Natural killer cell treated with Interleukin-12 subunit alpha and Interleukin-12 subunit beta and Interleukin-15 and Interleukin-18, amount 100 ng/mL, for 72 hours (primary cell): ENCODE measurements around the gene C4B. TPM values are rescaled to one million over a fixed set of nuclear protein-coding genes. Genes with fewer than 3 reads are reported as not detected.
"Not testable (repeated sequence)": the region's sequence is repeated elsewhere in the genome, so short reads cannot be mapped to it uniquely, and the experiment has no call there.

Experiments used
- ATAC-seq, 2 donors: fragments of 150-1000 bp; cut with Tn5 transposase in 1 of 2; sonication (Bioruptor Pico), chemical (Tn5 transposase) in 1 of 2; 2 replicates each; pipeline ENCODE4 v1.10.0; 2021
- DNase-seq: peaks from one replicate; pipeline ENCODE4 v3.0.0; 2022; ENCODE audit warnings: low spot score
- H3K27ac Mint-ChIP-seq, 2 donors: 1 replicate in 1 of 2; 2 replicates in 1 of 2; pipeline ENCODE4 v1.8.0; 2022; ENCODE audit warnings: mixed read lengths in 2 of 2, mild to moderate bottlenecking in 1 of 2, moderate library complexity in 1 of 2
- H3K27me3 Mint-ChIP-seq, 2 donors: 1 replicate in 1 of 2; 2 replicates in 1 of 2; pipeline ENCODE4 v1.8.0; 2022; ENCODE audit warnings: mixed read lengths in 2 of 2
- H3K36me3 Mint-ChIP-seq: one replicate; pipeline ENCODE4 v1.8.0; 2022; ENCODE audit warnings: mixed read lengths
- H3K4me1 Mint-ChIP-seq, 2 donors: 1 replicate in 1 of 2; 2 replicates in 1 of 2; pipeline ENCODE4 v1.8.0; 2022; ENCODE audit warnings: low read depth in 2 of 2, mixed read lengths in 2 of 2, mild to moderate bottlenecking in 1 of 2
- H3K4me3 Mint-ChIP-seq: one replicate; pipeline ENCODE4 v1.8.0; 2022; ENCODE audit warnings: mixed read lengths
- H3K9me3 Mint-ChIP-seq: 2 replicates; pipeline ENCODE4 v1.8.0; 2022; ENCODE audit warnings: mixed read lengths
- total RNA-seq, 2 donors: library from RNA; stranded (reverse); gene quantifications; one replicate each; pipeline ENCODE4 v1.2.3, GENCODE V29; 2022

C4B gene
- total RNA-seq = 1 to 10 TPM; 3.4 to 5.0 TPM

- H3K4me1 Mint-ChIP-seq, DNase-seq, H3K4me3 Mint-ChIP-seq, H3K36me3 Mint-ChIP-seq, ATAC-seq, H3K27me3 Mint-ChIP-seq, H3K27ac Mint-ChIP-seq, H3K9me3 Mint-ChIP-seq: not testable (repeated sequence)
Observed at GRCh38 chr6:32014547-32014946, at the start of gene C4B. C4B (plus strand) TSS chr6:32014795; CDS start chr6:32014846, 51 bp downstream.

DNA sequence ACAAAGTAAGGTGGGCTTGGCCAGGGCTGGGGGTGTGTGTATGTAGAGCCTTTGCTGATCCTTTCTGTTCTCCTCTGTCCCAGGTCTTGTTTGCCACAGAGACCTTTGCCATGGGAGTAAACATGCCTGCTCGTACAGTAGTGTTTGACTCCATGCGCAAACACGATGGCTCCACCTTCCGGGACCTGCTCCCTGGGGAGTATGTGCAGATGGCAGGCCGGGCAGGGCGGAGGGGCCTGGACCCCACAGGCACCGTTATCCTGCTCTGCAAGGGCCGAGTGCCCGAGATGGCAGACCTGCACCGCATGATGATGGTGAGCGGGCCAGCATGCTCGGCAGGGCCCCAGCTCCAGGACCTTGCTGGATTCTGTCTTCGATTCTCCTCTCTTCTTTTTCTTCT lies 48.9 kb upstream of the C4B start:
- Mint-ChIP-seq H3K4me1 (peaks cover 19 to 38% of the 10 kb centered on the region in 2 donors), H3K27ac (no peak overlapping the region), H3K36me3 (peaks cover 14% of the 10 kb centered on the region), H3K4me3 (no peak overlapping the region), H3K9me3 (no peaks in the 10 kb centered on the region), H3K27me3 (no peaks in the 10 kb centered on the region)
- DNase-seq = no peak
- ATAC-seq = no peak

- no peak for DNase-seq
- H3K36me3 Mint-ChIP-seq = peaks cover 13% of the 10 kb centered on the region
- H3K4me3 Mint-ChIP-seq = no peak overlapping the region
- H3K4me1 Mint-ChIP-seq = peaks cover 15 to 31% of the 10 kb centered on the region in 2 donors
- no peaks in the 10 kb centered on the region for H3K27me3 Mint-ChIP-seq
- H3K9me3 Mint-ChIP-seq = no peaks in the 10 kb centered on the region
- ATAC-seq = no peak
- peak overlapping the region in 1 of 2 donors; percentile 71 for H3K27ac Mint-ChIP-seq
Observed at GRCh38 chr6:31966506-31966905, 48.1 kb upstream of the C4B start.

GRCh38 chr6:31966997-31967925 lies 47.3 kb upstream of the C4B start:
- peaks cover 9 to 27% of the 10 kb centered on the region in 2 donors for H3K4me1 Mint-ChIP-seq
- ATAC-seq = no peak
- peak overlapping the region in 1 of 2 donors; percentile 71 for H3K27ac Mint-ChIP-seq
- peaks cover 8% of the 10 kb centered on the region for H3K36me3 Mint-ChIP-seq
- no peak for DNase-seq
- H3K27me3 Mint-ChIP-seq = no peaks in the 10 kb centered on the region
- no peaks in the 10 kb centered on the region for H3K9me3 Mint-ChIP-seq
- no peak overlapping the region for H3K4me3 Mint-ChIP-seq

DNA sequence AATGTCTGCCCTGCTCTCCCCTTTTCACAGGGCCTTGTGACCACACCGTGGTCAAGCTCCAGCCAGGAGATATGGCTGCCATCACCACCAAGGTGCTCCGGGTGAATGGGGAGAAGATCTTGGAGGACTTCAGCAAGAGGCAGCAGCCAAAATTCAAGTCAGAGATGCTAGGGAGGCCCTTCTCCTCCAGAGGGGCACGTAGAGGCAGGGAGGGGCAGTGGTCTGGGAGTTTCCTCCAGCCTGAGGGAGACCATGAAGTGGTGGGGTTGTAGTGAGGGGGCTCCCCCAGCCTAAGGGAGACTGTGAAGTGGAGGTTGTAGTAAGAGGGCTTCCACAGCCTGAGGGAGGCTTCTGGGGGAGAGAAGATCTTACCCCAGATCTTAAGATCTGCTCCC lies 46.7 kb upstream of the C4B start:
- ATAC-seq (no peak), DNase-seq (no peak)
- Mint-ChIP-seq H3K9me3 (no peaks in the 10 kb centered on the region), H3K27ac (peak overlapping the region in 1 of 2 donors; percentile 71), H3K27me3 (no peaks in the 10 kb centered on the region), H3K36me3 (peaks cover 8% of the 10 kb centered on the region), H3K4me1 (peaks cover 14 to 28% of the 10 kb centered on the region in 2 donors), H3K4me3 (no peak overlapping the region)

- DNase-seq (no peak), ATAC-seq (no peak)
- H3K4me1 Mint-ChIP-seq = peaks cover 18 to 30% of the 10 kb centered on the region in 2 donors
- H3K4me3 Mint-ChIP-seq = no peak overlapping the region
- peaks cover 12% of the 10 kb centered on the region for H3K36me3 Mint-ChIP-seq
- H3K9me3 Mint-ChIP-seq = no peaks in the 10 kb centered on the region
- H3K27me3 Mint-ChIP-seq = no peaks in the 10 kb centered on the region
- H3K27ac Mint-ChIP-seq = peak overlapping the region in 1 of 2 donors; percentile 71
Observed at GRCh38 chr6:31968326-31968725, 46.3 kb upstream of the C4B start.

DNA sequence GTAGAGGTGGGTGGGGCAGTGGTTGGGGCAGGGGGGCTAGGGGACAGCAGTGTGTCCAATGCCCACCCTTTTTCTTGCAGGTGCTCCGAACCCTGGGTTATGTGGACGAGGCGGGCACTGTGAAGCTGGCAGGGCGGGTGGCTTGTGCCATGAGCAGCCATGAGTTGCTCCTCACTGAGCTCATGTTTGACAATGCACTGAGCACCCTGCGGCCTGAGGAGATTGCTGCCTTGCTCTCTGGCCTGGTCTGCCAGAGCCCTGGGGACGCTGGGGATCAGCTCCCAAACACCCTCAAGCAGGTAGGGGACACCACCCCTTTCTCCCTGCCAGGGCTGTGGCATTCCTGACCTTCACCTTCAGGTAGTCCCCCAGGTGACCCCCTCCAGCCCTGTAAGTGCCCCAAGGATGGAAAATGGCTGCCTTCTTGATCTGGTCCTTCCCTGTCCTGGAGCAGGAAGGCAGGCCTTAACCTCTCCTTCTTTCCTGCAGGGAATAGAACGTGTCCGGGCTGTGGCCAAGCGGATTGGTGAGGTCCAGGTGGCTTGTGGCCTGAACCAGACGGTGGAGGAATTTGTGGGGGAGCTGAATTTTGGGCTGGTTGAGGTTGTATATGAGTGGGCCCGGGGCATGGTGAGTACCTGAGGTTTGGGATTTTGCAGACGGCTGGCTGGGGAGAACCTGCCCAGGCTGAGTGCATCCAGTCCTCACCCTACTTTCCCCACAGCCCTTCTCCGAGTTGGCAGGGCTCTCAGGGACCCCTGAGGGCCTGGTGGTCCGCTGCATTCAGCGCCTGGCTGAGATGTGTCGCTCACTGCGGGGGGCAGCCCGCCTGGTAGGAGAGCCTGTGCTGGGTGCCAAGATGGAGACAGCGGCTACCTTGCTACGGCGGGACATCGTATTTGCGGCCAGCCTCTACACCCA lies 45.5 kb upstream of the C4B start:
- ATAC-seq (no peak), DNase-seq (no peak)
- H3K4me1 Mint-ChIP-seq = peaks cover 25 to 38% of the 10 kb centered on the region in 2 donors
- no peaks in the 10 kb centered on the region for H3K9me3 Mint-ChIP-seq
- peak overlapping the region; percentile 91 to 99 for H3K27ac Mint-ChIP-seq
- H3K27me3 Mint-ChIP-seq = no peaks in the 10 kb centered on the region
- H3K36me3 Mint-ChIP-seq = peaks cover 15% of the 10 kb centered on the region
- H3K4me3 Mint-ChIP-seq = no peak overlapping the region

- H3K4me1 Mint-ChIP-seq = peaks cover 29 to 39% of the 10 kb centered on the region in 2 donors
- ATAC-seq = no peak
- H3K9me3 Mint-ChIP-seq = no peaks in the 10 kb centered on the region
- no peaks in the 10 kb centered on the region for H3K27me3 Mint-ChIP-seq
- peak overlapping the region; percentile 53 for H3K4me3 Mint-ChIP-seq
- DNase-seq = peak; percentile 54
- H3K36me3 Mint-ChIP-seq = peaks cover 13% of the 10 kb centered on the region
- peak overlapping the region; percentile 91 to 99 for H3K27ac Mint-ChIP-seq
Observed at GRCh38 chr6:31969712-31970603, 44.6 kb upstream of the C4B start.

DNA sequence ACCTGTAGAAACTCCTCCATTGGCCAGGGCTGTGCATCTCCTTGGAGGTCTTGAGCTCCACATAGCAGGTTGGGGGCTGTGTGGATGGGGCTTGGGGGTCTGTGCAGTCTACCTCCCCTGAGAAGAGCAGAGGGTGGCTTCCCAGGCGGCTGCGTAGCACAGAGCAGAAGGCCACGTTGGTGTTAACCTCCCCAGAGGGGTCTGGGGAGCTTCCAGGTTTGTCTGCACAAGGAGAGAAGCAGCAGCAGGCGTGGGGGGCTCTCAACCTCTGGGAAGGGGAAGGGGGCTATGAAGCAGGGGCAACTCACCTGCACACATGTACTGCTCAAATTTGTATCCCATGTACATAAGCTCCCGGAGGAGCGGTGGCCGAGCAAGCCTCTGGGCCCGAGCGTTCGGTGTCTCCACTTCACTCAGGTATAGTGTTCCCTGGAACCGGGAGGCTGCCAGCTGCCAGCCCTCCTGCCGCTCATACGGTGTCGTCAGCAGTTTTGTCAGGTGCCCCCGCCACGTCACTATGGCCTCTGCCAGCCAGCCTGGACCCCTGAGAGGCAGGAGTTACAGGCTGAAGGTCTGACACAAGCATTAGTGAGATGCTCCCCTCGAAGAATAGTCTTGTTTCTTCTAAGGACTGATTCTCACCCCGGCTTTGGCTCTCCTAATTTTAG lies 43.9 kb upstream of the C4B start:
- no peaks in the 10 kb centered on the region for H3K27me3 Mint-ChIP-seq
- ATAC-seq = no peak
- H3K4me3 Mint-ChIP-seq = peak overlapping the region; percentile 99
- H3K36me3 Mint-ChIP-seq = peaks cover 11% of the 10 kb centered on the region
- peaks cover 29 to 39% of the 10 kb centered on the region in 2 donors for H3K4me1 Mint-ChIP-seq
- no peaks in the 10 kb centered on the region for H3K9me3 Mint-ChIP-seq
- peak; percentile 54 for DNase-seq
- peak overlapping the region; percentile 91 to 99 for H3K27ac Mint-ChIP-seq

- DNase-seq (peak; percentile 51), ATAC-seq (no peak)
- Mint-ChIP-seq H3K4me3 (peak overlapping the region; percentile 99), H3K27ac (peak overlapping the region; percentile 91 to 99), H3K36me3 (peaks cover 7% of the 10 kb centered on the region), H3K9me3 (no peaks in the 10 kb centered on the region), H3K27me3 (no peaks in the 10 kb centered on the region), H3K4me1 (peaks cover 29 to 39% of the 10 kb centered on the region in 2 donors)
Observed at GRCh38 chr6:31971279-31971992, 43.2 kb upstream of the C4B start.

GRCh38 chr6:31971993-31972708 lies 42.4 kb upstream of the C4B start, which contains the start of gene DXO:
DXO (minus strand) TSS chr6:31972138; CDS start chr6:31971675, 463 bp downstream.
- Mint-ChIP-seq H3K27ac (peak within 1 kb of the TSS; percentile 91 to 99), H3K4me1 (peaks cover 29 to 39% of the 10 kb centered on the region in 2 donors), H3K9me3 (no peaks in the 10 kb centered on the region), H3K36me3 (peaks cover 7% of the 10 kb centered on the region), H3K4me3 (peak within 1 kb of the TSS; percentile 99), H3K27me3 (no peaks in the 10 kb centered on the region)
- ATAC-seq (peak; percentile 97 to 98), DNase-seq (peak; percentile 100)
